ENCODE measurements around the gene UQCC3. TPM values are rescaled to one million over a fixed set of nuclear protein-coding genes. Genes with fewer than 3 reads are reported as not detected.

The UQCC3 gene
- total and polyA plus RNA-seq, 2 of the 4 experiments (the other 2 are of a cell fraction): 5.7 to 9.7 TPM

GRCh38 chr11:62648185-62648966, 23.1 kb upstream of the UQCC3 start:
- DNase-seq (no peak), ATAC-seq (ENCODE audit: low read depth) (no peak)
- Histone ChIP-seq H3K4me2 (ENCODE audit: low read depth, low read length) (no peak overlapping the region), H3K56ac (ENCODE audit: extremely low read depth, insufficient read depth, low read length) (no peak overlapping the region), H4K91ac (ENCODE audit: insufficient read depth, low read depth, low read length) (no peak overlapping the region), H2BK15ac (ENCODE audit: low read depth, low read length) (no peak overlapping the region), H4K5ac (ENCODE audit: low read depth, low read length) (no peak overlapping the region), H2AK5ac (ENCODE audit: low read depth, low read length) (no peak overlapping the region), H3K27ac (ENCODE audit: insufficient read depth, low read length) (no peak overlapping the region), H3K9me3 (ENCODE audit: control insufficient read depth, insufficient read depth, low read length) (no peaks in the 10 kb centered on the region), H4K20me1 (ENCODE audit: insufficient read depth, low read length) (peaks cover 17% of the 10 kb centered on the region), H3K27me3 (ENCODE audit: control insufficient read depth, insufficient read depth, low read length) (no peaks in the 10 kb centered on the region), H4K8ac (ENCODE audit: low read depth in 2 of 2, low read length in 2 of 2) (no peak overlapping the region), H2BK20ac (ENCODE audit: low read depth, low read length) (no peak overlapping the region), H2BK120ac (ENCODE audit: low read depth, low read length) (no peak overlapping the region), H3K4ac (ENCODE audit: low read depth, low read length) (no peak overlapping the region), H3K14ac (replicated peaks; ENCODE audit: low read depth, low read length) (no peak overlapping the region), H3K36me3 (ENCODE audit: control insufficient read depth, insufficient read depth, low read length) (peaks cover 32% of the 10 kb centered on the region), H3K9ac (ENCODE audit: low read depth, low read length) (no peak overlapping the region), H3K23ac (ENCODE audit: low read depth, low read length) (no peak overlapping the region), H2BK5ac (ENCODE audit: low read depth, low read length, poor library complexity, severe bottlenecking) (no peak overlapping the region), H3K4me1 (ENCODE audit: control insufficient read depth, insufficient read depth, low read length) (peaks cover 8% of the 10 kb centered on the region), H2AK9ac (replicated peaks; ENCODE audit: low read depth, low read length, poor library complexity) (no peak overlapping the region), H3K4me3 (ENCODE audit: insufficient read depth, low read depth, low read length) (no peak overlapping the region), H3K9me1 (ENCODE audit: insufficient read depth, low read length) (0 out of 2 replicates have a peak, but pooled peaks cover 7% of the 10 kb centered on the region), H3K79me1 (ENCODE audit: low read depth in 1 of 2, low read length in 2 of 2) (peaks cover 6 to 57% of the 10 kb centered on the region in 2 experiments), H2AFZ (replicated peaks; ENCODE audit: low read length, poor library complexity) (no peak overlapping the region), H3K18ac (ENCODE audit: low read depth, low read length) (no peak overlapping the region)
- TF ChIP-seq MAZ (IDR thresholded peaks at IDR 0.05; ENCODE audit: borderline replicate concordance, low read depth, low read length) (no peak), CHD1 (IDR thresholded peaks at IDR 0.05; ENCODE audit: low read depth, low read length) (no peak), SMC3 (IDR thresholded peaks at IDR 0.05; ENCODE audit: low read depth, low read length) (no peak), RAD21 (IDR thresholded peaks at IDR 0.05; ENCODE audit: low read length) (no peak), CEBPB (IDR thresholded peaks at IDR 0.05; ENCODE audit: low read depth, low read length) (no peak), NFE2L2 (IDR thresholded peaks at IDR 0.05; ENCODE audit: low read depth, low read length) (no peak), BHLHE40 (IDR thresholded peaks at IDR 0.05; ENCODE audit: low read depth, low read length) (no peak)
- CTCF ChIA-PET: no interaction called here
- dilution Hi-C loops (cut with HindIII; ENCODE audit: low sequenced_read_pairs, unreplicated experiment): no loop called here
- in situ Hi-C loops (cut with MboI; ENCODE audit: low sequenced_read_pairs): no loop called here
- 95% methylated on average over 18 of the region's 24 CpGs; no CpG with 5 or more reads in 1 of the 2 experiments for WGBS, 2 experiments (ENCODE audit: extremely low coverage in 2 of 2, insufficient read length in 1 of 2)
- intact Hi-C loops (cut with micrococcal nuclease): no loop called here
- BruUV-seq (replicated peaks): no TSS peak
- POLR2A ChIA-PET (ENCODE audit: unreplicated experiment): no interaction called here

All from IMR-90 (cell line).